ENCODE data around the gene AXIN2.

GRCh38 chr17:65511316-65511715, 50.1 kb downstream of the AXIN2 start:
- TF ChIP-seq EZH2 (IDR thresholded peaks at IDR 0.05; ENCODE audit: borderline replicate concordance, low read length) = no peak
- no peak for TF ChIP-seq CTCF (IDR thresholded peaks at IDR 0.05; ENCODE audit: low read length)

All from OCI-LY1 (cell line).